ENCODE data around the gene SDR42E1. TPM values are rescaled to one million over a fixed set of nuclear protein-coding genes. Genes with fewer than 3 reads are reported as not detected.

Gene SDR42E1
- total RNA-seq, 2 donors from 2014 or later, result 8.5 to 9.1 TPM

- H3K9ac ChIP-seq (ENCODE audit: low read depth in 2 of 2, low read length in 2 of 2), result no peak overlapping the region
- no peaks in the 10 kb centered on the region for H3K27me3 ChIP-seq
- H3K4me1 ChIP-seq, result no peaks in the 10 kb centered on the region
- no peak overlapping the region for H3K4me3 ChIP-seq
- no peaks in the 10 kb centered on the region for H3K9me3 ChIP-seq
- DNase-seq, result no peak
- no peak overlapping the region for H3K27ac ChIP-seq
- TF ChIP-seq CTCF (IDR thresholded peaks at IDR 0.05), result no peak
- H3K36me3 ChIP-seq, result no peaks in the 10 kb centered on the region
- intact Hi-C loops (cut with DNase I), result no loop called here
Measured at GRCh38 chr16:82040296-82040695, 29.0 kb upstream of the SDR42E1 start.

DNA sequence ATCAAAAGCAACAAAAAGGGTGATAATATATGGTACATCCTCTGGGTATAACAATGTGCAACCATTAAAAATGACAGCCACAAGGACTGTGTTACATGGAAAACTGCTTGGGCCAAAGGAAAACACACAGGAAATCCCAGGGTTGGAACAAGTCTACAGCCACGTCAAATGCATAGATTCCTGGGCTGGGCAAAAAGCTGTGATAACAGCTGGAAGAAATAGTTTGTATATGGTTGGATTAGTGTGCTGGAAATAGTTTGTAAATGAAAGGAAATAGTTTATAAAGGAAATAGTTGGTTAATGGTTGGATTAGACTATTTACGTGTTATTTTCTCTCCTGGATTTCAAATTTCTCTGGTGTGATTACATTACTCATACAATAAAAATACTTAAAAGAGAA, 26.4 kb upstream of the SDR42E1 start:
- Histone ChIP-seq H3K27ac (no peak overlapping the region), H3K36me3 (no peaks in the 10 kb centered on the region), H3K9ac (ENCODE audit: low read depth in 2 of 2, low read length in 2 of 2) (no peak overlapping the region), H3K4me1 (peaks cover 6% of the 10 kb centered on the region), H3K27me3 (no peaks in the 10 kb centered on the region), H3K4me3 (no peak overlapping the region), H3K9me3 (no peaks in the 10 kb centered on the region)
- intact Hi-C loops (cut with DNase I), result loop anchor here (10.0 kb wide), 1 partner anchor 127 kb away; no protein-coding TSS in a partner anchor
- no peak for TF ChIP-seq CTCF (IDR thresholded peaks at IDR 0.05)
- no peak for DNase-seq

- Histone ChIP-seq H3K9me3 (no peaks in the 10 kb centered on the region), H3K27ac (no peak overlapping the region), H3K9ac (ENCODE audit: low read depth in 2 of 2, low read length in 2 of 2) (no peak overlapping the region), H3K4me1 (peaks cover 6% of the 10 kb centered on the region), H3K27me3 (no peaks in the 10 kb centered on the region), H3K36me3 (no peaks in the 10 kb centered on the region), H3K4me3 (no peak overlapping the region)
- intact Hi-C loops (cut with DNase I), result loop anchor here (10.0 kb wide), 1 partner anchor 128 kb away; no protein-coding TSS in a partner anchor
- TF ChIP-seq CTCF (IDR thresholded peaks at IDR 0.05), result no peak
- no peak for DNase-seq
Measured at GRCh38 chr16:82037251-82037650, 26.0 kb upstream of the SDR42E1 start.

GRCh38 chr16:82034981-82035612, 23.8 kb upstream of the SDR42E1 start, which contains the start of gene HSD17B2:
HSD17B2 (plus strand) TSS chr16:82035253; CDS start chr16:82035425, 172 bp downstream.
- no peaks in the 10 kb centered on the region for H3K36me3 ChIP-seq
- H3K9me3 ChIP-seq, result no peaks in the 10 kb centered on the region
- peak within 1 kb of the TSS; percentile 71 for H3K27ac ChIP-seq
- H3K9ac ChIP-seq (ENCODE audit: low read depth in 2 of 2, low read length in 2 of 2), result peak within 1 kb of the TSS; percentile 58 to 85
- intact Hi-C loops (cut with DNase I), result loop anchor here (10.0 kb wide), 1 partner anchor 130 kb away; no protein-coding TSS in a partner anchor
- peak; percentile 74 for DNase-seq
- H3K27me3 ChIP-seq, result no peaks in the 10 kb centered on the region
- TF ChIP-seq CTCF (IDR thresholded peaks at IDR 0.05), result no peak
- H3K4me3 ChIP-seq, result peak within 1 kb of the TSS; percentile 24
- peaks cover 6% of the 10 kb centered on the region for H3K4me1 ChIP-seq

GRCh38 chr16:82033683-82034300, 22.5 kb upstream of the SDR42E1 start:
- no peak for DNase-seq
- TF ChIP-seq CTCF (IDR thresholded peaks at IDR 0.05), result no peak
- Histone ChIP-seq H3K4me3 (no peak overlapping the region), H3K27me3 (no peaks in the 10 kb centered on the region), H3K36me3 (no peaks in the 10 kb centered on the region), H3K9me3 (no peaks in the 10 kb centered on the region), H3K9ac (ENCODE audit: low read depth in 2 of 2, low read length in 2 of 2) (peak overlapping the region in 1 of 2 donors; percentile 37), H3K4me1 (peaks cover 6% of the 10 kb centered on the region), H3K27ac (peak overlapping the region; percentile 71)
- intact Hi-C loops (cut with DNase I), result loop anchor here (10.0 kb wide), 1 partner anchor 131 kb away; no protein-coding TSS in a partner anchor

Measured in colonic mucosa (tissue), 4 donors.